Measurements from ENCODE around the gene SRL. TPM values are rescaled to one million over a fixed set of nuclear protein-coding genes. Genes with fewer than 3 reads are reported as not detected.
A peak's percentile ranks its signal among the peaks of the same experiment; 100 is the strongest.

Gene SRL
- total RNA-seq, 1 experiment from 2014 or later: 0.11 TPM

- TF ChIP-seq, protein P1, sequence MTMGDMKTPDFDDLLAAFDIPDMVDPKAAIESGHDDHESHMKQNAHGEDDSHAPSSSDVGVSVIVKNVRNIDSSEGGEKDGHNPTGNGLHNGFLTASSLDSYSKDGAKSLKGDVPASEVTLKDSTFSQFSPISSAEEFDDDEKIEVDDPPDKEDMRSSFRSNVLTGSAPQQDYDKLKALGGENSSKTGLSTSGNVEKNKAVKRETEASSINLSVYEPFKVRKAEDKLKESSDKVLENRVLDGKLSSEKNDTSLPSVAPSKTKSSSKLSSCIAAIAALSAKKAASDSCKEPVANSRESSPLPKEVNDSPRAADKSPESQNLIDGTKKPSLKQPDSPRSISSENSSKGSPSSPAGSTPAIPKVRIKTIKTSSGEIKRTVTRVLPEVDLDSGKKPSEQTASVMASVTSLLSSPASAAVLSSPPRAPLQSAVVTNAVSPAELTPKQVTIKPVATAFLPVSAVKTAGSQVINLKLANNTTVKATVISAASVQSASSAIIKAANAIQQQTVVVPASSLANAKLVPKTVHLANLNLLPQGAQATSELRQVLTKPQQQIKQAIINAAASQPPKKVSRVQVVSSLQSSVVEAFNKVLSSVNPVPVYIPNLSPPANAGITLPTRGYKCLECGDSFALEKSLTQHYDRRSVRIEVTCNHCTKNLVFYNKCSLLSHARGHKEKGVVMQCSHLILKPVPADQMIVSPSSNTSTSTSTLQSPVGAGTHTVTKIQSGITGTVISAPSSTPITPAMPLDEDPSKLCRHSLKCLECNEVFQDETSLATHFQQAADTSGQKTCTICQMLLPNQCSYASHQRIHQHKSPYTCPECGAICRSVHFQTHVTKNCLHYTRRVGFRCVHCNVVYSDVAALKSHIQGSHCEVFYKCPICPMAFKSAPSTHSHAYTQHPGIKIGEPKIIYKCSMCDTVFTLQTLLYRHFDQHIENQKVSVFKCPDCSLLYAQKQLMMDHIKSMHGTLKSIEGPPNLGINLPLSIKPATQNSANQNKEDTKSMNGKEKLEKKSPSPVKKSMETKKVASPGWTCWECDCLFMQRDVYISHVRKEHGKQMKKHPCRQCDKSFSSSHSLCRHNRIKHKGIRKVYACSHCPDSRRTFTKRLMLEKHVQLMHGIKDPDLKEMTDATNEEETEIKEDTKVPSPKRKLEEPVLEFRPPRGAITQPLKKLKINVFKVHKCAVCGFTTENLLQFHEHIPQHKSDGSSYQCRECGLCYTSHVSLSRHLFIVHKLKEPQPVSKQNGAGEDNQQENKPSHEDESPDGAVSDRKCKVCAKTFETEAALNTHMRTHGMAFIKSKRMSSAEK (CRISPR knock-in tag; IDR thresholded peaks at IDR 0.05; ENCODE audit: borderline replicate concordance): no peak
- TF ChIP-seq NR1H2 (CRISPR knock-in tag; IDR thresholded peaks at IDR 0.05) (0 out of 2 replicates have a peak, but pooled peaks have one; percentile 30), CTCF (IDR thresholded peaks at IDR 0.05) (no peak), TEAD1 (CRISPR knock-in tag; IDR thresholded peaks at IDR 0.05) (peak; percentile 68; the same call in 1 of the 2 replicates), GRHL2 (CRISPR knock-in tag; IDR thresholded peaks at IDR 0.05; ENCODE audit: insufficient replicate concordance, severe bottlenecking) (no peak), FOXP1 (CRISPR knock-in tag; IDR thresholded peaks at IDR 0.05; ENCODE audit: borderline replicate concordance) (peak; percentile 89; the same call in 1 of the 2 replicates), CREM (CRISPR knock-in tag; IDR thresholded peaks at IDR 0.05) (0 out of 2 replicates have a peak, but pooled peaks have one; percentile 44), MAX (CRISPR knock-in tag; IDR thresholded peaks at IDR 0.05) (peak; percentile 85), EMX1 (CRISPR knock-in tag; IDR thresholded peaks at IDR 0.05) (0 out of 2 replicates have a peak, but pooled peaks have one; percentile 13), SMAD4 (CRISPR knock-in tag; IDR thresholded peaks at IDR 0.05) (0 out of 2 replicates have a peak, but pooled peaks have one; percentile 52), E2F4 (CRISPR knock-in tag; IDR thresholded peaks at IDR 0.05; ENCODE audit: borderline replicate concordance, low read depth) (peak; percentile 70; the same call in 1 of the 2 replicates), TEAD4 (CRISPR knock-in tag; IDR thresholded peaks at IDR 0.05) (0 out of 2 replicates have a peak, but pooled peaks have one; percentile 45), RELA (CRISPR knock-in tag; IDR thresholded peaks at IDR 0.05; ENCODE audit: borderline replicate concordance) (0 out of 2 replicates have a peak, but pooled peaks have one; percentile 63), ZNF317 (CRISPR knock-in tag; IDR thresholded peaks at IDR 0.05; ENCODE audit: borderline replicate concordance, low read depth) (no peak), NFE2L1 (CRISPR knock-in tag; IDR thresholded peaks at IDR 0.05) (0 out of 2 replicates have a peak, but pooled peaks have one; percentile 53), ZNF396 (CRISPR knock-in tag; IDR thresholded peaks at IDR 0.05; ENCODE audit: borderline replicate concordance) (no peak)
- TF ChIP-seq, protein P2, sequence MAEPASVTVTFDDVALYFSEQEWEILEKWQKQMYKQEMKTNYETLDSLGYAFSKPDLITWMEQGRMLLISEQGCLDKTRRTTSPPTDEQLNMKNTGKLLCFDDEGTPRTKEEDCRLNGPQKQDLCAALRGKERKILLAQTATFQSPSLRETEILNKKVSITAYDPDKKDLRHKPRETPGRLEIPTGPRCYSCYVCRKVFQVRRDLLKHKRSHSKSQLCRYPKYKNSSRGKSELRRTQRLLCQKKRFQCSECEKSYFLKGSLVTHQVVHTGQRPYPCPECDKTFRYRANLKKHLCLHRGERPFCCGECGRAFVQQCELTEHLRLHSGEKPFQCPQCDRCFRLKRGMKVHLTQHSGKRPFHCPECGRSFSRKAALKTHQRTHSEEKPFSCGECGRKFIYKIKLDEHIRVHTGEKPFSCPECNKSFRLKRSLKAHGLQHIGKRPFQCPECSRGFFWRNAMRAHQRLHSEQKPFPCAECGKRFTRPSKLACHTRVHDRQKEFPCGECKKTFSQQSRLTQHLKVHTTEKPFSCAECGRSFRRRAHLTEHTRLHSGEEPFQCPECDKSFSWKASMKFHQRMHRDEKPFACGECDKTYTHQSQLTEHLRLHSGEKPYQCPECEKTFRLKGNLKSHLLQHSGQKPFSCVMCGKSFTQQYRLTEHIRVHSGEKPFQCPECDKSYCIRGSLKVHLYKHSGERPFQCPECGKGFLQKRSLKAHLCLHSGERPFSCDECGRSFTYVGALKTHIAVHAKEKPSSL (CRISPR knock-in tag; conservative IDR thresholded peaks at IDR 0.05): no peak
- TF ChIP-seq, protein P3, sequence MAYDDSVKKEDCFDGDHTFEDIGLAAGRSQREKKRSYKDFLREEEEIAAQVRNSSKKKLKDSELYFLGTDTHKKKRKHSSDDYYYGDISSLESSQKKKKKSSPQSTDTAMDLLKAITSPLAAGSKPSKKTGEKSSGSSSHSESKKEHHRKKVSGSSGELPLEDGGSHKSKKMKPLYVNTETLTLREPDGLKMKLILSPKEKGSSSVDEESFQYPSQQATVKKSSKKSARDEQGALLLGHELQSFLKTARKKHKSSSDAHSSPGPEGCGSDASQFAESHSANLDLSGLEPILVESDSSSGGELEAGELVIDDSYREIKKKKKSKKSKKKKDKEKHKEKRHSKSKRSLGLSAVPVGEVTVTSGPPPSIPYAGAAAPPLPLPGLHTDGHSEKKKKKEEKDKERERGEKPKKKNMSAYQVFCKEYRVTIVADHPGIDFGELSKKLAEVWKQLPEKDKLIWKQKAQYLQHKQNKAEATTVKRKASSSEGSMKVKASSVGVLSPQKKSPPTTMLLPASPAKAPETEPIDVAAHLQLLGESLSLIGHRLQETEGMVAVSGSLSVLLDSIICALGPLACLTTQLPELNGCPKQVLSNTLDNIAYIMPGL (CRISPR knock-in tag; IDR thresholded peaks at IDR 0.05): peak; percentile 33; the same call in 1 of the 2 replicates
- TF ChIP-seq, protein P4, sequence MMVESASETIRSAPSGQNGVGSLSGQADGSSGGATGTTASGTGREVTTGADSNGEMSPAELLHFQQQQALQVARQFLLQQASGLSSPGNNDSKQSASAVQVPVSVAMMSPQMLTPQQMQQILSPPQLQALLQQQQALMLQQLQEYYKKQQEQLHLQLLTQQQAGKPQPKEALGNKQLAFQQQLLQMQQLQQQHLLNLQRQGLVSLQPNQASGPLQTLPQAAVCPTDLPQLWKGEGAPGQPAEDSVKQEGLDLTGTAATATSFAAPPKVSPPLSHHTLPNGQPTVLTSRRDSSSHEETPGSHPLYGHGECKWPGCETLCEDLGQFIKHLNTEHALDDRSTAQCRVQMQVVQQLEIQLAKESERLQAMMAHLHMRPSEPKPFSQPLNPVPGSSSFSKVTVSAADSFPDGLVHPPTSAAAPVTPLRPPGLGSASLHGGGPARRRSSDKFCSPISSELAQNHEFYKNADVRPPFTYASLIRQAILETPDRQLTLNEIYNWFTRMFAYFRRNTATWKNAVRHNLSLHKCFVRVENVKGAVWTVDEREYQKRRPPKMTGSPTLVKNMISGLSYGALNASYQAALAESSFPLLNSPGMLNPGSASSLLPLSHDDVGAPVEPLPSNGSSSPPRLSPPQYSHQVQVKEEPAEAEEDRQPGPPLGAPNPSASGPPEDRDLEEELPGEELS (CRISPR knock-in tag; IDR thresholded peaks at IDR 0.05): peak; percentile 36; the same call in 1 of the 2 replicates
These were observed 58.4 kb downstream of the SRL start (continued) for GRCh38 chr16:4183237-4184037.
